Hepatocyte (in vitro differentiated cells): ENCODE data around the gene FLAD1. TPM values are rescaled to one million over a fixed set of nuclear protein-coding genes. Genes with fewer than 3 reads are reported as not detected.

Experiments used
- DNase-seq: peaks from one replicate; pipeline ENCODE4 v3.0.0-alpha.2; 2016; ENCODE audit warnings: low spot score
- H2AFZ ChIP-seq: fragments of 200-600 bp; sonication (generic); 2 replicates; pipeline ENCODE4 v1.6.0; 2016; ENCODE audit warnings: antibody characterized with exemption, mild to moderate bottlenecking
- H3K27ac ChIP-seq: fragments of 200-600 bp; sonication (generic); 2 replicates; pipeline ENCODE4 v1.5.1; 2016; ENCODE audit warnings: mild to moderate bottlenecking
- H3K27me3 ChIP-seq: fragments of 200-600 bp; sonication (generic); 2 replicates; pipeline ENCODE4 v1.6.1; 2016
- H3K36me3 ChIP-seq: fragments of 200-600 bp; sonication (generic); replicated peaks from 2 replicates; pipeline ENCODE4 v1.5.1; 2016; ENCODE audit warnings: low read depth; ENCODE audit not compliant: insufficient read depth
- H3K4me1 ChIP-seq: fragments of 200-600 bp; sonication (generic); 2 replicates; pipeline ENCODE4 v1.5.1; 2016; ENCODE audit warnings: mild to moderate bottlenecking, moderate library complexity; ENCODE audit not compliant: insufficient read depth
- H3K4me2 ChIP-seq: fragments of 200-600 bp; sonication (generic); 2 replicates; pipeline ENCODE4 v1.6.0; 2016
- H3K4me3 ChIP-seq: fragments of 200-600 bp; sonication (generic); 2 replicates; pipeline ENCODE4 v1.5.1; 2016; ENCODE audit warnings: mild to moderate bottlenecking
- H3K79me2 ChIP-seq: fragments of 200-600 bp; sonication (generic); 2 replicates; pipeline ENCODE4 v1.6.0; 2017; ENCODE audit warnings: mild to moderate bottlenecking
- H3K9me2 ChIP-seq: fragments of 200-600 bp; sonication (generic); replicated peaks from 2 replicates; pipeline ENCODE4 v1.6.0; 2017; ENCODE audit warnings: mild to moderate bottlenecking; ENCODE audit not compliant: insufficient read depth
- H3K9me3 ChIP-seq: fragments of 200-600 bp; sonication (generic); 2 replicates; pipeline ENCODE4 v1.5.1; 2016; ENCODE audit warnings: low read depth, mild to moderate bottlenecking
- H4K20me1 ChIP-seq: fragments of 200-600 bp; sonication (generic); 2 replicates; pipeline ENCODE4 v1.6.0; 2016; ENCODE audit warnings: mild to moderate bottlenecking; ENCODE audit not compliant: insufficient read depth, poor library complexity, severe bottlenecking
- EZH2 ChIP-seq: fragments of 200-600 bp; sonication (generic); IDR thresholded peaks from 2 replicates; pipeline ENCODE4 v1.6.1; 2016; ENCODE audit warnings: antibody characterized with exemption, mild to moderate bottlenecking, borderline replicate concordance
- EZH2phosphoT487 ChIP-seq: fragments of 200-600 bp; sonication (generic); IDR thresholded peaks from one replicate; pipeline ENCODE4 v1.6.1; 2018; ENCODE audit warnings: antibody characterized with exemption, mild to moderate bottlenecking, low read depth, moderate library complexity; ENCODE audit not compliant: unreplicated experiment, severe bottlenecking
- WGBS: methylation state at CpG from one replicate; pipeline ENCODE4 v1.1.6; 2016; ENCODE audit warnings: low lambda C conversion rate; ENCODE audit errors: missing lambda C conversion rate; 5-methylcytosine and 5-hydroxymethylcytosine counted together
- polyA plus RNA-seq: library from polyadenylated mRNA; unstranded; fragments of >200 nt; fragmentation: Nextera tagmentation; extraction: Ambion mirVana; gene quantifications from 2 replicates; pipeline ENCODE4 v1.2.1, GENCODE V29; 2016
- total RNA-seq: library from RNA; depleted of rRNA; stranded (reverse); fragments of >200 nt; gene quantifications from 2 replicates; pipeline ENCODE4 v1.2.3, GENCODE V29; 2014
- TF ChIP-seq, protein P1 (sequence below): fragments of 200-600 bp; sonication (generic); IDR thresholded peaks from 2 replicates; pipeline ENCODE4 v1.5.1; 2016; ENCODE audit warnings: antibody characterized with exemption, mild to moderate bottlenecking; ENCODE audit not compliant: poor library complexity

The FLAD1 gene
- total and polyA plus RNA-seq, 2 experiments from 2014 or later: 25.6 to 45.1 TPM

- no peaks in the 10 kb centered on the region for H3K27me3 ChIP-seq
- peaks cover 11% of the 10 kb centered on the region for H3K4me1 ChIP-seq
- peaks cover 9% of the 10 kb centered on the region for H3K79me2 ChIP-seq
- no peaks in the 10 kb centered on the region for H3K36me3 ChIP-seq
- H2AFZ ChIP-seq: no peak overlapping the region
- peak overlapping the region; percentile 92 for H3K4me2 ChIP-seq
- no peak overlapping the region for H3K4me3 ChIP-seq
- TF ChIP-seq, protein P1, sequence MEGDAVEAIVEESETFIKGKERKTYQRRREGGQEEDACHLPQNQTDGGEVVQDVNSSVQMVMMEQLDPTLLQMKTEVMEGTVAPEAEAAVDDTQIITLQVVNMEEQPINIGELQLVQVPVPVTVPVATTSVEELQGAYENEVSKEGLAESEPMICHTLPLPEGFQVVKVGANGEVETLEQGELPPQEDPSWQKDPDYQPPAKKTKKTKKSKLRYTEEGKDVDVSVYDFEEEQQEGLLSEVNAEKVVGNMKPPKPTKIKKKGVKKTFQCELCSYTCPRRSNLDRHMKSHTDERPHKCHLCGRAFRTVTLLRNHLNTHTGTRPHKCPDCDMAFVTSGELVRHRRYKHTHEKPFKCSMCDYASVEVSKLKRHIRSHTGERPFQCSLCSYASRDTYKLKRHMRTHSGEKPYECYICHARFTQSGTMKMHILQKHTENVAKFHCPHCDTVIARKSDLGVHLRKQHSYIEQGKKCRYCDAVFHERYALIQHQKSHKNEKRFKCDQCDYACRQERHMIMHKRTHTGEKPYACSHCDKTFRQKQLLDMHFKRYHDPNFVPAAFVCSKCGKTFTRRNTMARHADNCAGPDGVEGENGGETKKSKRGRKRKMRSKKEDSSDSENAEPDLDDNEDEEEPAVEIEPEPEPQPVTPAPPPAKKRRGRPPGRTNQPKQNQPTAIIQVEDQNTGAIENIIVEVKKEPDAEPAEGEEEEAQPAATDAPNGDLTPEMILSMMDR: no peak
- TF ChIP-seq EZH2phosphoT487: no peak
- TF ChIP-seq EZH2: no peak
- H4K20me1 ChIP-seq: no peaks in the 10 kb centered on the region
- no peaks in the 10 kb centered on the region for H3K9me2 ChIP-seq
- no peak overlapping the region for H3K27ac ChIP-seq
- H3K9me3 ChIP-seq: no peaks in the 10 kb centered on the region
- no peak for DNase-seq
- 89% methylated on average over 15 of the region's 16 CpGs for WGBS
Observed at GRCh38 chr1:154998201-154998780, 15.1 kb downstream of the FLAD1 start.

- H3K9me3 ChIP-seq: no peaks in the 10 kb centered on the region
- H3K27me3 ChIP-seq: no peaks in the 10 kb centered on the region
- H3K4me3 ChIP-seq: peak overlapping the region; percentile 43
- H3K9me2 ChIP-seq: no peaks in the 10 kb centered on the region
- 20% methylated on average over 34 of the region's 40 CpGs for WGBS
- peak overlapping the region; percentile 3 for H2AFZ ChIP-seq
- H3K79me2 ChIP-seq: peaks cover 16% of the 10 kb centered on the region
- H3K4me1 ChIP-seq: peaks cover 11% of the 10 kb centered on the region
- TF ChIP-seq, protein P1: peak; percentile 95
- no peak for TF ChIP-seq EZH2phosphoT487
- DNase-seq: peak; percentile 78
- H3K36me3 ChIP-seq: no peaks in the 10 kb centered on the region
- peak overlapping the region; percentile 98 for H3K27ac ChIP-seq
- peak overlapping the region; percentile 92 for H3K4me2 ChIP-seq
- H4K20me1 ChIP-seq: no peaks in the 10 kb centered on the region
Observed at GRCh38 chr1:154998818-154999570, 15.8 kb downstream of the FLAD1 start.

GRCh38 chr1:154999571-155000410 lies 16.6 kb downstream of the FLAD1 start:
- peak overlapping the region; percentile 26 for H2AFZ ChIP-seq
- H3K79me2 ChIP-seq: peaks cover 24% of the 10 kb centered on the region
- TF ChIP-seq, protein P1: no peak
- TF ChIP-seq EZH2 (no peak), EZH2phosphoT487 (no peak)
- H3K4me3 ChIP-seq: peak overlapping the region; percentile 43
- H3K27ac ChIP-seq: peak overlapping the region; percentile 98
- no peaks in the 10 kb centered on the region for H3K27me3 ChIP-seq
- peaks cover 11% of the 10 kb centered on the region for H3K4me1 ChIP-seq
- peak overlapping the region; percentile 92 for H3K4me2 ChIP-seq
- WGBS: 3% methylated on average over 25 of the region's 50 CpGs
- H3K9me2 ChIP-seq: no peaks in the 10 kb centered on the region
- H4K20me1 ChIP-seq: peaks cover 8% of the 10 kb centered on the region
- H3K36me3 ChIP-seq: no peaks in the 10 kb centered on the region
- peak; percentile 76 for DNase-seq
- H3K9me3 ChIP-seq: no peaks in the 10 kb centered on the region
